Ovary (tissue), 3 donors: ENCODE results near the gene BLOC1S1.

Experiments used
- CTCF ChIP-seq, 3 donors: fragments of 450-650 bp in 2 of 3; fragments of 200-600 bp in 1 of 3; IDR thresholded peaks; one replicate each; pipeline versions ENCODE4 v1.5.1 to v1.8.0; 2016 to 2022; ENCODE audit warnings: antibody characterized with exemption in 3 of 3, mild to moderate bottlenecking in 1 of 3
- POLR2A ChIP-seq: fragments of 450-650 bp; IDR thresholded peaks from one replicate; pipeline ENCODE4 v1.6.1; 2017; ENCODE audit warnings: antibody characterized with exemption, mild to moderate bottlenecking, moderate library complexity
- donor health status: DM: no; HTN: no; CAD: no.

- TF ChIP-seq CTCF (IDR thresholded peaks at IDR 0.05): no peak
- TF ChIP-seq POLR2A: no peak
Observed at GRCh38 chr12:55718015-55718414, 2.2 kb downstream of the BLOC1S1 start.
